Tibial nerve (tissue), 4 donors: ENCODE measurements around the gene POLR3B.

ENCODE experiments used
- CTCF ChIP-seq, 5 experiments: fragments of 200-600 bp in 3 of 5; fragments of 450-650 bp in 2 of 5; sonication (generic) in 3 of 5; IDR thresholded peaks; one replicate each; pipeline ENCODE4 v1.5.1; 2016 to 2019; ENCODE audit warnings: antibody characterized with exemption in 5 of 5, mild to moderate bottlenecking in 3 of 5, moderate library complexity in 2 of 5
- EP300 ChIP-seq, 2 donors: sonication (generic); formaldehyde crosslinking; IDR thresholded peaks; one replicate each; pipeline ENCODE4 v1.6.1; 2017; ENCODE audit warnings: antibody characterized with exemption in 2 of 2, mild to moderate bottlenecking in 1 of 2

- TF ChIP-seq CTCF (IDR thresholded peaks at IDR 0.05) (peak; percentile 83 to 94 (median 90)), EP300 (IDR thresholded peaks at IDR 0.05) (peak; percentile 59 to 95)
These were observed at the start of gene POLR3B for GRCh38 chr12:106357549-106358395.
